Thoracic aorta (tissue), 2 donors: ENCODE results near the gene RIN2. TPM values are rescaled to one million over a fixed set of nuclear protein-coding genes. Genes with fewer than 3 reads are reported as not detected.

Source experiments
- ATAC-seq: fragments of 150-250 bp; one replicate; pipeline ENCODE4 v1.8.0; 2017; ENCODE audit warnings: low read depth; ENCODE audit not compliant: insufficient number of reproducible peaks, low FRiP score
- DNase-seq: peaks from one replicate; pipeline ENCODE4 v3.0.0-alpha.2; 2020; ENCODE audit warnings: low spot score
- H3K27ac ChIP-seq, 2 donors: fragments of 200-600 bp; sonication (generic); 1 replicate in 1 of 2; 2 replicates in 1 of 2; pipeline ENCODE4 v1.5.1; 2016; ENCODE audit warnings: mild to moderate bottlenecking in 2 of 2, moderate library complexity in 2 of 2
- H3K27me3 ChIP-seq: fragments of 200-600 bp; sonication (generic); replicated peaks from 2 replicates; pipeline ENCODE4 v1.6.0; 2016; ENCODE audit warnings: mild to moderate bottlenecking; ENCODE audit not compliant: insufficient read depth
- H3K36me3 ChIP-seq: fragments of 200-600 bp; sonication (generic); one replicate; pipeline ENCODE4 v1.5.1; 2016
- H3K4me1 ChIP-seq, 2 donors: fragments of 200-600 bp; sonication (generic); 1 replicate in 1 of 2; 2 replicates in 1 of 2; pipeline versions ENCODE4 v1.5.1 to v1.6.0; 2016; ENCODE audit warnings: low read depth in 2 of 2, mild to moderate bottlenecking in 1 of 2; ENCODE audit not compliant: control insufficient read depth in 1 of 2
- H3K4me3 ChIP-seq: fragments of 200-600 bp; sonication (generic); 2 replicates; pipeline ENCODE4 v1.5.1; 2016; ENCODE audit warnings: mild to moderate bottlenecking
- H3K9me3 ChIP-seq: fragments of 200-600 bp; sonication (generic); 2 replicates; pipeline ENCODE4 v1.5.1; 2016
- total RNA-seq, 2 donors: library from RNA; depleted of rRNA; stranded (reverse); fragments of >200 nt; gene quantifications; one replicate each; pipeline versions ENCODE4 v1.1.0 to v1.2.3, GENCODE V29; 2016
- TF ChIP-seq, protein P1 (sequence below): fragments of 200-600 bp; sonication (generic); IDR thresholded peaks from one replicate; pipeline ENCODE4 v1.5.1; 2019; ENCODE audit warnings: antibody characterized with exemption

RIN2 gene
- total RNA-seq, 2 donors from 2014 or later: 60.9 to 121 TPM

DNA sequence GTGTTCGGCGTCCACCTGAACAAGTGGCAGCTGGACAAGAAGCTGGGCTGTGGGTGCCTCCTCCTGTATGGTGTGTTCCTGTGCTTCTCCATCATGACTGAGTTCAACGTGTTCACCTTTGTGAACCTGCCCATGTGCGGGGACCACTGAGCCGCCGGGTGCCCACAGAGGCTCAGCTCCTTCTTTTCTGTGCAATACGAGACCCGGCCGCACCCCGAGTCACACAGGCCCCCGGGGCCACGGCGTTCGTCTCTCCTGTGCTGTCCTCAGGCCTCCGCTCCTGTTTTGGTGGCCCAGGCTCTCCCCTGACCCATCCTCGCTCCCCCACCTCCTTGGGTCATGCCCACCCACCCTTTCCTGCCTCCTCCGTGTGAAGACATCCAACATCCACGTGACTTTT lies 37.1 kb upstream of the RIN2 start:
- no peak overlapping the region for H3K27ac ChIP-seq
- DNase-seq (no peak), ATAC-seq (no peak)
- H3K27me3 ChIP-seq: no peaks in the 10 kb centered on the region
- H3K9me3 ChIP-seq: no peaks in the 10 kb centered on the region
- H3K4me3 ChIP-seq: no peak overlapping the region
- TF ChIP-seq, protein P1, sequence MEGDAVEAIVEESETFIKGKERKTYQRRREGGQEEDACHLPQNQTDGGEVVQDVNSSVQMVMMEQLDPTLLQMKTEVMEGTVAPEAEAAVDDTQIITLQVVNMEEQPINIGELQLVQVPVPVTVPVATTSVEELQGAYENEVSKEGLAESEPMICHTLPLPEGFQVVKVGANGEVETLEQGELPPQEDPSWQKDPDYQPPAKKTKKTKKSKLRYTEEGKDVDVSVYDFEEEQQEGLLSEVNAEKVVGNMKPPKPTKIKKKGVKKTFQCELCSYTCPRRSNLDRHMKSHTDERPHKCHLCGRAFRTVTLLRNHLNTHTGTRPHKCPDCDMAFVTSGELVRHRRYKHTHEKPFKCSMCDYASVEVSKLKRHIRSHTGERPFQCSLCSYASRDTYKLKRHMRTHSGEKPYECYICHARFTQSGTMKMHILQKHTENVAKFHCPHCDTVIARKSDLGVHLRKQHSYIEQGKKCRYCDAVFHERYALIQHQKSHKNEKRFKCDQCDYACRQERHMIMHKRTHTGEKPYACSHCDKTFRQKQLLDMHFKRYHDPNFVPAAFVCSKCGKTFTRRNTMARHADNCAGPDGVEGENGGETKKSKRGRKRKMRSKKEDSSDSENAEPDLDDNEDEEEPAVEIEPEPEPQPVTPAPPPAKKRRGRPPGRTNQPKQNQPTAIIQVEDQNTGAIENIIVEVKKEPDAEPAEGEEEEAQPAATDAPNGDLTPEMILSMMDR: no peak
- H3K4me1 ChIP-seq: peaks cover 7 to 8% of the 10 kb centered on the region in 2 donors
- H3K36me3 ChIP-seq: no peaks in the 10 kb centered on the region

DNA sequence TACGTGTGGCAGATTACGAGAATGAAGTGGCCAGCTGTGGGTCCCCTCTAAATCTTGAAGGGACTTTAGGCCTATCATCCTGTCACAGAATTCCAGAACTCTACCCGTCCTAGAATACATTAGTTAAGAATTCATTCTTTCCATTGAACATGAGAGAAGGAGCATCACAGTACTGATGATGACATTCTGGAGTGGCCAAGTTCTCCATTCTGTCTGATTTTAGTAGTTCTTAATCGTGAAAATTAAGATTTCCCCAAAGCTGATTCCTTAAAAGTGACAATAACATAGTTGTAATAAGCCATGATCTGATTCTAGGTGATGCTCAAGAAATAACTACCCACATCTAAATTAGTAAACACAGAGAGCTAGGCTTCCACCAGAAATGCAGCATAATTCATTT lies 35.0 kb upstream of the RIN2 start:
- no peak overlapping the region for H3K4me3 ChIP-seq
- H3K27ac ChIP-seq: no peak overlapping the region
- peaks cover 12 to 15% of the 10 kb centered on the region in 2 donors for H3K4me1 ChIP-seq
- DNase-seq: no peak
- H3K9me3 ChIP-seq: no peaks in the 10 kb centered on the region
- no peaks in the 10 kb centered on the region for H3K27me3 ChIP-seq
- no peaks in the 10 kb centered on the region for H3K36me3 ChIP-seq
- ATAC-seq: no peak
- TF ChIP-seq, protein P1: no peak

DNA sequence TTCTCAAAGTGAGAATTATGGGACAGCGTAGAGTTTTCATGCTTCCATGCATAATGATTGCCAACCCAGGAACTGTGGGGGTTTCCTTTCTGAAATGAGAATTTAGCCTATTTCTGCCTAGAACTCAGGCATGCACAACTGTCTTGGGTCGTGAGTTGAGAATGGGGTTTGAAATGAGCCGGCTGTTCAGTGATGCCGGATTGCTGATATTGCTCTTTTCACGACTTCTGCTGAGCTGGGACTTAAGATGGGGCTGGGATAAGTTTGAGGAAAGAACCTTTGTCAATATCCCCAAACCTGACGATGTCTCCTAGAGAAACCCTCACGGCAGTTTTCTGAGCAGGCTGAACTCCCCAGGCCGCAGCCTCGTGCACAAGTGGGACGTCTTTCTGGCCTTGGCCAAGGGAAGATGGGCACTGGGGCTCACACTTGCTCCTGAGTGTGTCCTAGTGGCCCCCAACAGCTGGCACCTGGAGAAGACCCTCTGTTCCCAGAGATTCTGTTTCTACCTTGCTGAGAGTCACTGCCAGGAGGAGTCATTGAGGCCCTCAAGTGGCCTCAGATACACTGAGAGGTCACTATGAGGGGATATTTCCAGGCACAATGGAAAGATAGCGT lies 34.1 kb upstream of the RIN2 start:
- Histone ChIP-seq H3K4me1 (peaks cover 12 to 15% of the 10 kb centered on the region in 2 donors), H3K27me3 (no peaks in the 10 kb centered on the region), H3K4me3 (no peak overlapping the region), H3K27ac (no peak overlapping the region), H3K36me3 (no peaks in the 10 kb centered on the region), H3K9me3 (no peaks in the 10 kb centered on the region)
- TF ChIP-seq, protein P1: no peak
- DNase-seq (no peak), ATAC-seq (no peak)

DNA sequence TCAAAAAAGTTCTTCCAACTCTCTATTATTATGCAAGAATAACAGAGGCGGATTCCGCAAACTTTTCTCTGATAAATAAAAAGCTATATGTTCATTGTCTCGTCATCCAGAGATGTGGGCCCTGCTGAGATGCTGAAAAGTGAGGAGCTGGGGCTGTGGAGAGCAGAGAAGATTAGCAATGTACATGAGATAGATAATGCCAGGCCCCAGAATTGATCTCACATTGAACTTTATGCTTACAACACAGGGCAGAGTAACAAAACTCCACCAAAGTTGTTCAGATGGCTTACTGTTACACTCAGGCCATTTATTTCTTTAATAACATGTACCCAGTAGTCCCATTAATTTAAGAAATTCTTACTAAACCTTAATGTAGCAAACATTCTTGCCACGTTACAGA lies 32.7 kb upstream of the RIN2 start:
- Histone ChIP-seq H3K4me1 (peaks cover 12 to 15% of the 10 kb centered on the region in 2 donors), H3K27me3 (no peaks in the 10 kb centered on the region), H3K4me3 (no peak overlapping the region), H3K9me3 (no peaks in the 10 kb centered on the region), H3K27ac (no peak overlapping the region), H3K36me3 (no peaks in the 10 kb centered on the region)
- DNase-seq (no peak), ATAC-seq (no peak)
- TF ChIP-seq, protein P1: no peak

DNA sequence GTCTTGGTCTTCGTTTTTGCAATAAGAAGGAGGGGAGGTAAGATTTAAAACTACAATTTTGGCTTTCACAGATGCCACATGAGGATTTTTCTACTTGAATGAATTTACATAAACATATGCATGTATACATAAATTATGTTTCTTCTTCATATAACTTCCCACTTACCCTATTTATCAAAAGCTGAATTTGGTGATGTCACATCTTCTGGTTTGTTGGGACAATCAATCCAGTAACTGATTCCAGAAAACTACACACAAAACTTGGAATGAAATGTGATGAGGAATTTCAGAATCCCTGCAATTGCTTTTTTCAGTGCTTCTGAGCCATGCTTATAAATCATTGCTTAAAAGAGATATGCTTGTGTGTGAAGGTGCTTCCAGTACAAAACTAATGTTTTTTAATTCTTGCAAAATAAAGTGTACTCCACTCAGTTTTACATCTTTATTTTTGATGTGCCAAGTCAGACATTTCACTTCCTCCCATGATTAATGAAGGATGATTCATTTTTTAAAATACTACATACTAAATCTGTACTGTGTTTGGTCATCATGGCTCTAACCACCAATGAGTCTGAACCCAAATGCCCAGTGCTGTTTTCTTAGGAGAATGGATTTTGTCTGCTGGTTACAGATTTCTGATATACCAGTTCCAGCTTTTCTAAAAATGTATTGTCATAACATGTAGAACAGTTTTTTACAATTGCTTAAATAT lies 32.1 kb upstream of the RIN2 start:
- H3K4me3 ChIP-seq: no peak overlapping the region
- DNase-seq (no peak), ATAC-seq (no peak)
- TF ChIP-seq, protein P1: no peak
- H3K36me3 ChIP-seq: no peaks in the 10 kb centered on the region
- no peaks in the 10 kb centered on the region for H3K9me3 ChIP-seq
- H3K27ac ChIP-seq: no peak overlapping the region
- H3K4me1 ChIP-seq: peaks cover 12 to 15% of the 10 kb centered on the region in 2 donors
- H3K27me3 ChIP-seq: no peaks in the 10 kb centered on the region
